Endothelial cell of umbilical vein (primary cell): ENCODE results near the gene NEURL2. TPM values are rescaled to one million over a fixed set of nuclear protein-coding genes. Genes with fewer than 3 reads are reported as not detected.

ENCODE experiments used
- BruUV-seq: library from RNA; stranded (reverse); fragments of 400-500 nt; replicated peaks from 2 replicates; lab custom pipeline; 2021; lab: Mats Ljungman, UMichigan
- CTCF ChIA-PET: fragments of 300-600, 350-600 bp; sonication (Branson Sonifier 250); formaldehyde crosslinking; loops from one replicate; lab custom pipeline; 2021; ENCODE audit warnings: antibody characterized with exemption, inconsistent platforms; lab: Charles Lee
- POLR2A ChIA-PET: fragments of 300-600, 350-600 bp; sonication (Branson Sonifier 250); formaldehyde crosslinking; loops from one replicate; lab custom pipeline; 2021; ENCODE audit warnings: antibody characterized with exemption, inconsistent platforms; lab: Charles Lee
- DNase-seq: peaks from one replicate; pipeline ENCODE4 v3.0.0-alpha.2; 2011; ENCODE audit warnings: low read depth, low spot score
- FAIRE-seq: peaks from 2 replicates; lab custom pipeline; 2011; peaks lifted over from hg19 to GRCh38; lab: Jason Lieb, UNC
- H2AFZ ChIP-seq: 2 replicates; pipeline ENCODE4 v1.6.0; 2012; ENCODE audit warnings: low read depth, low read length, control low read depth, inconsistent platforms
- H3K27ac ChIP-seq: 2 replicates; pipeline ENCODE4 v1.5.1; 2011; ENCODE audit warnings: low read depth, mild to moderate bottlenecking, control low read depth, low read length, moderate library complexity; ENCODE audit not compliant: insufficient read depth
- H3K27me3 ChIP-seq, 2 experiments: 2 replicates each; pipeline versions ENCODE4 v1.6.0 to v1.6.1; 2011; ENCODE audit warnings: low read length in 2 of 2, mixed read lengths in 1 of 2; ENCODE audit not compliant: control insufficient read depth in 2 of 2, insufficient read depth in 2 of 2
- H3K36me3 ChIP-seq, 2 experiments: 2 replicates in 1 of 2; 3 replicates in 1 of 2; pipeline ENCODE4 v1.5.1; 2011; ENCODE audit warnings: low read length in 2 of 2, mild to moderate bottlenecking in 1 of 2, moderate library complexity in 1 of 2; ENCODE audit not compliant: control insufficient read depth in 2 of 2, insufficient read depth in 2 of 2; ENCODE audit errors: extremely low read depth in 1 of 2
- H3K4me1 ChIP-seq: 3 replicates; pipeline ENCODE4 v1.5.1; 2011; ENCODE audit warnings: mild to moderate bottlenecking, low read length; ENCODE audit not compliant: control insufficient read depth, insufficient read depth; ENCODE audit errors: extremely low read depth
- H3K4me2 ChIP-seq: 2 replicates; pipeline ENCODE4 v1.6.1; 2011; ENCODE audit warnings: low read length, control low read depth, mixed read lengths; ENCODE audit not compliant: insufficient read depth
- H3K4me3 ChIP-seq, 3 experiments: fragments of 200-600 bp in 1 of 3; sonication (generic), shearing (Covaris generic) in 1 of 3; replicated peaks in 1 of 3; 2 replicates each; pipeline ENCODE4 v1.5.1; 2011 to 2016; ENCODE audit warnings: control low read depth in 3 of 3, low read length in 3 of 3, mild to moderate bottlenecking in 2 of 3, inconsistent platforms in 1 of 3, low read depth in 1 of 3, moderate library complexity in 1 of 3; ENCODE audit not compliant: insufficient read depth in 1 of 3
- H3K79me2 ChIP-seq: 2 replicates; pipeline ENCODE4 v1.6.0; 2012; ENCODE audit warnings: low read length, inconsistent platforms; ENCODE audit not compliant: control insufficient read depth, insufficient read depth
- H3K9ac ChIP-seq: replicated peaks from 2 replicates; pipeline ENCODE3; 2011; ENCODE audit warnings: low read length, control low read depth; ENCODE audit not compliant: insufficient read depth; ENCODE audit errors: extremely low read depth
- H3K9me1 ChIP-seq: replicated peaks from 3 replicates; pipeline ENCODE4 v1.6.0; 2011; ENCODE audit warnings: mild to moderate bottlenecking, low read length; ENCODE audit not compliant: control insufficient read depth, insufficient read depth; ENCODE audit errors: extremely low read depth
- H3K9me3 ChIP-seq: replicated peaks from 2 replicates; pipeline ENCODE4 v1.5.1; 2012; ENCODE audit warnings: low read length, inconsistent platforms; ENCODE audit not compliant: control insufficient read depth, insufficient read depth
- H4K20me1 ChIP-seq: replicated peaks from 2 replicates; pipeline ENCODE3; 2011; ENCODE audit warnings: mild to moderate bottlenecking, low read length; ENCODE audit not compliant: control insufficient read depth, insufficient read depth; ENCODE audit errors: extremely low read depth
- CTCF ChIP-seq, 2 donors: IDR thresholded peaks; 1 replicate in 1 of 2; 2 replicates in 1 of 2; pipeline ENCODE4 v1.5.1; 2011; ENCODE audit warnings: low read length in 2 of 2, mild to moderate bottlenecking in 2 of 2, moderate library complexity in 2 of 2, control low read depth in 1 of 2, inconsistent platforms in 1 of 2, low read depth in 1 of 2; ENCODE audit not compliant: insufficient read depth in 1 of 2; ENCODE audit errors: extremely low read depth in 1 of 2
- EZH2 ChIP-seq: IDR thresholded peaks from 2 replicates; pipeline ENCODE4 v1.6.1; 2012; ENCODE audit warnings: borderline replicate concordance, low read depth, mild to moderate bottlenecking, moderate library complexity, low read length, inconsistent platforms; ENCODE audit not compliant: severe bottlenecking
- FOS ChIP-seq: IDR thresholded peaks from 2 replicates; pipeline ENCODE4 v1.6.1; 2011; ENCODE audit warnings: mild to moderate bottlenecking, low read length, moderate library complexity, borderline replicate concordance; ENCODE audit not compliant: insufficient read depth
- GATA2 ChIP-seq: IDR thresholded peaks from 2 replicates; pipeline ENCODE4 v1.7.0; 2011; ENCODE audit warnings: low read depth, mild to moderate bottlenecking, moderate library complexity, mixed read lengths, low read length; ENCODE audit not compliant: insufficient read length, insufficient read depth
- JUN ChIP-seq: IDR thresholded peaks from 2 replicates; pipeline ENCODE4 v1.6.1; 2011; ENCODE audit warnings: borderline replicate concordance, low read depth; ENCODE audit not compliant: insufficient read length, insufficient read depth
- MAX ChIP-seq: IDR thresholded peaks from 2 replicates; pipeline ENCODE4 v1.6.1; 2011; ENCODE audit not compliant: insufficient read depth, insufficient read length
- MYC ChIP-seq: IDR thresholded peaks from one replicate; pipeline ENCODE4 v1.6.1; 2011; ENCODE audit warnings: mild to moderate bottlenecking, low read depth, low read length
- POLR2A ChIP-seq: IDR thresholded peaks from 2 replicates; pipeline ENCODE4 v1.6.1; 2012; ENCODE audit warnings: low read depth, mild to moderate bottlenecking, control low read depth, low read length
- POLR2AphosphoS5 ChIP-seq: IDR thresholded peaks from 2 replicates; pipeline ENCODE4 v1.6.1; 2012; ENCODE audit warnings: low read depth, mild to moderate bottlenecking, control low read depth, low read length, moderate library complexity; ENCODE audit not compliant: insufficient read depth
- dilution Hi-C: fragments of 300-500 bp; cut with MboI; formaldehyde crosslinking; loops from one replicate; pipeline ENCODE4 v1.15.0; 2019; ENCODE audit warnings: low sequenced_read_pairs; ENCODE audit not compliant: extremely low pct_ligation_motif_present
- intact Hi-C: fragments of 100-400 bp; cut with micrococcal nuclease; formaldehyde crosslinking; loops from one replicate; pipeline ENCODE4 v1.10.0; 2022
- polyA plus RNA-seq, 4 experiments: library from polyadenylated mRNA; depleted of rRNA in 3 of 4; stranded (reverse) in 3 of 4; unstranded in 1 of 4; fragments of >200 nt; gene quantifications; 2 replicates each; pipeline versions ENCODE4 v1.2.1 to v1.2.3, GENCODE V29; 2011 to 2012; ENCODE audit warnings: missing spikeins in 1 of 4
- total RNA-seq: library from RNA; stranded (reverse); gene quantifications from 2 replicates; pipeline ENCODE4 v1.2.3, GENCODE V29; 2021

The NEURL2 gene
- total and polyA plus RNA-seq, 2 donors (not counting 3 experiments of a cell fraction or from before 2014, with no cell fraction given) = 2.8 to 5.4 TPM

- Histone ChIP-seq H2AFZ (peak overlapping the region; percentile 61), H4K20me1 (no peaks in the 10 kb centered on the region), H3K4me3 (peak overlapping the region; percentile 47 to 81 (median 57)), H3K4me2 (peak overlapping the region; percentile 60), H3K27ac (peak overlapping the region; percentile 50), H3K9me3 (no peaks in the 10 kb centered on the region), H3K4me1 (peaks cover 24% of the 10 kb centered on the region), H3K9me1 (no peaks in the 10 kb centered on the region), H3K9ac (peak overlapping the region; percentile 65), H3K36me3 (peaks cover 0 to 19% of the 10 kb centered on the region in 2 experiments), H3K79me2 (no peaks in the 10 kb centered on the region), H3K27me3 (no peaks in the 10 kb centered on the region)
- ChIA-PET POLR2A (interaction anchor here (0.7 to 3.5 kb wide), 6 partner anchors 9 to 68 kb away, joined by 3 to 26 read pairs (median 3); partner anchors contain the start of genes PCIF1, PLTP and ZSWIM1), CTCF (interaction anchor here (0.6 to 4.9 kb wide), 29 partner anchors 9 to 930 kb away, joined by 3 to 50 read pairs (median 5); partner anchors contain the start of genes ACOT8, PCIF1, PLTP and SNX21)
- TF ChIP-seq POLR2A (peak; percentile 30), JUN (no peak), CTCF (IDR thresholded peaks at IDR 0.05; ENCODE audit: extremely low read depth in 1 of 2, insufficient read depth in 1 of 2, low read depth in 1 of 2, low read length in 2 of 2) (peak; percentile 79 to 82), MAX (peak; percentile 56), EZH2 (no peak), FOS (no peak), MYC (peak; percentile 68), POLR2AphosphoS5 (peak; percentile 24), GATA2 (no peak)
- DNase-seq (peak; percentile 89), FAIRE-seq (peak; percentile 95)
- intact Hi-C loops (loop anchor here (1.0 to 2.0 kb wide), 6 partner anchors 34 to 80 kb away; partner anchors contain the start of genes ACOT8, PCIF1 and ZSWIM3), dilution Hi-C loops (no loop called here)
- TSS peak; percentile 35 for BruUV-seq
These were observed 677 bp downstream of the NEURL2 start for GRCh38 chr20:45890077-45890984.
